Ascending aorta (tissue), 2 donors: ENCODE data around the gene MACF1. TPM values are rescaled to one million over a fixed set of nuclear protein-coding genes. Genes with fewer than 3 reads are reported as not detected.
"Not testable (repeated sequence)": the region's sequence is repeated elsewhere in the genome, so short reads cannot be mapped to it uniquely, and the experiment has no call there.

ENCODE experiments used
- DNase-seq, 2 donors: peaks; one replicate each; pipeline ENCODE4 v3.0.0-alpha.2; 2019; ENCODE audit warnings: low spot score in 2 of 2
- H3K27ac ChIP-seq, 2 donors: fragments of 200-600 bp; sonication (generic); one replicate each; pipeline ENCODE4 v1.5.1; 2016 to 2017; ENCODE audit warnings: mild to moderate bottlenecking in 1 of 2
- H3K27me3 ChIP-seq: fragments of 200-600 bp; sonication (generic); one replicate; pipeline ENCODE4 v1.5.1; 2017
- H3K36me3 ChIP-seq, 2 donors: fragments of 200-600 bp; sonication (generic); one replicate each; pipeline ENCODE4 v1.5.1; 2016
- H3K4me1 ChIP-seq, 2 donors: fragments of 200-600 bp; sonication (generic); one replicate each; pipeline ENCODE4 v1.5.1; 2016 to 2017; ENCODE audit warnings: mild to moderate bottlenecking in 1 of 2
- H3K4me3 ChIP-seq, 2 donors: fragments of 200-600 bp; sonication (generic); one replicate each; pipeline ENCODE4 v1.5.1; 2016 to 2017; ENCODE audit warnings: mild to moderate bottlenecking in 1 of 2
- H3K9me3 ChIP-seq, 2 donors: fragments of 200-600 bp; sonication (generic); one replicate each; pipeline ENCODE4 v1.5.1; 2016
- CTCF ChIP-seq, 3 experiments: fragments of 200-600 bp in 2 of 3; fragments of 450-650 bp in 1 of 3; sonication (generic) in 2 of 3; IDR thresholded peaks; one replicate each; pipeline ENCODE4 v1.5.1; 2016 to 2019; ENCODE audit warnings: antibody characterized with exemption in 3 of 3, mild to moderate bottlenecking in 1 of 3, moderate library complexity in 1 of 3
- intact Hi-C: fragments of 100-400 bp; cut with DNase I; formaldehyde crosslinking; loops from one replicate; pipeline ENCODE4 v1.15.1; 2023
- total RNA-seq: library from RNA; depleted of rRNA; stranded (reverse); fragments of >200 nt; gene quantifications from one replicate; pipeline ENCODE4 v1.1.0, GENCODE V29; 2016

The MACF1 gene
- total RNA-seq, 1 donor from 2014 or later, result 279 TPM

DNA sequence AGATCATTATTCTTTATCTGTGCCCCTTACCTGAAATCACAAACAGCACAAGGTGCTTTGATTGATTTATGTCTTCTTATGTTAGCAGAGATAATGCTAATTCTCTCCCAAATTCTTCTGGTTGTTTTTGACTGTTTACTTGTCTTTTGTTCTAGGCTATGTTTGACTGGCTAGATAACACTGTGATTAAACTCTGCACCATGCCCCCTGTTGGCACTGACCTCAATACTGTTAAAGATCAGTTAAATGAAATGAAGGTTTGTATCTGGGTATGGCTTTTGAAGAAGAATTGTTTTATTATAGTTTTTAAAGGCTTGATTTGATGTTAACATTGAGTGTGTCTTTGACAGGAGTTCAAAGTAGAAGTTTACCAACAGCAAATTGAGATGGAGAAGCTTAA, 237.3 kb downstream of the MACF1 start:
- H3K36me3 ChIP-seq, result peaks cover 86 to 99% of the 10 kb centered on the region in 2 donors
- no peak for DNase-seq
- no peaks in the 10 kb centered on the region for H3K27me3 ChIP-seq
- H3K27ac ChIP-seq, result no peak overlapping the region
- intact Hi-C loops, result no loop called here
- no peak for TF ChIP-seq CTCF (IDR thresholded peaks at IDR 0.05)
- H3K4me3 ChIP-seq, result no peak overlapping the region
- no peaks in the 10 kb centered on the region for H3K4me1 ChIP-seq
- no peaks in the 10 kb centered on the region for H3K9me3 ChIP-seq

DNA sequence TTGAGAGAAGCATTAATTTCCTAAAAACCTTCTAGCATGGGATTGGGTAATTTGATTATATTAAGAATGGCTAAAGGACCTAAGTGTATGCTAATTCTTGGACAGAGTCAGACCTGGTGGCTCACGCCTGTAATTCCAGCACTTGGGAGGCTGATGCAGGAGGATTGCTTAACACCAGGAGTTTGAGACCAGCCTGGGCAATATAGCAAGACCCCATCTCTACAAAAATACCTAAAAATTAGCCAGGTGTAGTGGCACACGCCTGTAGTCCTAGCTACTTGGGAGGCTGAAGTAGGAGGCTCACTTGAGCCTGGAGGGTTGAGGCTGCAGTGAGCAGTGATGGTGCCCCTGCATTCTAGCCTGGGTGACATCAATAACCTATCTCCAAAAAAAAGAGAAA, 241.1 kb downstream of the MACF1 start:
- DNase-seq, result no peak
- Histone ChIP-seq H3K4me1 (no peaks in the 10 kb centered on the region), H3K27me3 (no peaks in the 10 kb centered on the region), H3K27ac (no peak overlapping the region), H3K4me3 (no peak overlapping the region), H3K36me3 (peaks cover 86 to 99% of the 10 kb centered on the region in 2 donors), H3K9me3 (no peaks in the 10 kb centered on the region)
- no peak for TF ChIP-seq CTCF (IDR thresholded peaks at IDR 0.05)
- intact Hi-C loops, result no loop called here

DNA sequence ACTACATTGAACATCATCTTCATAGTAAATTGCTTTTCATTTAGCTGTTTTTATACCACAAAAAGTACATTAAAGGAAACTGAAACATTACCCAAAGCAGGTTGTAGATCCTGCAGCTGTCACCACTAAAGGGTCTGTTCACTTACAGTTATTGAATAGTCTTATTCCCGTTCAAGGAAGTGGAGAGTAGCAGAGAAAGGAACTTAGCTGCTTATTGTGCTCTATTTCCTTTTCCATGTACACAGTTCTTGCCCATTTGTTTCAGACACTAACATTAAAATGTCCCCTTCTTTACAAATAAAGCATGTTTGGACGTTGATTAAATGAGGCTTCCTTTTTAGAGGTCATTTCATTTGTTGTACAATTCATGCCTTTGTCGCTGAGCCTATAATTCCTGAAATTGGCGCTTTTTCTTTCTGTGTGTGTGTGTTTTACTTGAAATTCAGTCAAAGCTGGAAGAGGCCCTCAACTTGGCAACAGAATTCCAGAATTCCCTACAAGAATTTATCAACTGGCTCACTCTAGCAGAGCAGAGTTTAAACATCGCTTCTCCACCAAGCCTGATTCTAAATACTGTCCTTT, 242.6 kb downstream of the MACF1 start:
- Histone ChIP-seq H3K27me3 (no peaks in the 10 kb centered on the region), H3K27ac (peak overlapping the region in 1 of 2 donors; percentile 6), H3K4me1 (no peaks in the 10 kb centered on the region), H3K9me3 (no peaks in the 10 kb centered on the region), H3K36me3 (peaks cover 88 to 99% of the 10 kb centered on the region in 2 donors), H3K4me3 (no peak overlapping the region)
- DNase-seq, result no peak
- no peak for TF ChIP-seq CTCF (IDR thresholded peaks at IDR 0.05)
- intact Hi-C loops, result no loop called here

DNA sequence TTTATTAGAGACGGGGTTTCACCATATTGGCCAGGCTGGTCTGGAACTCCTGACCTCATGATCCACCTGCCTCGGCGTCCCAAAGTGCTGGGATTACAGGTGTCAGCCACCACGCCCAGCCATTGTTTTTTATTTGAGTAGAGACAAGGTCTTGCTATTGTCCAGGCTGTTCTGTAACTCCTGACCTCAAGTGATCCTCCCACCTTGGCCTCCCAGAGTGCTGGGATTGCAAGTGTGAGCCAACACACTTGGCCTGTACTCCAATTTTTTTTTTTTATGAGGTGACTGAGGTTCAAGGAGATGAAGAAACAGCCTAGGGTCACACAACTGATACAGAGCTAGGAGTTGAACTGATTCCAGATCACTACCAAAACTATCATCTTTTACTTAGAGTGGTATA, 245.5 kb downstream of the MACF1 start:
- peaks cover 90 to 100% of the 10 kb centered on the region in 2 donors for H3K36me3 ChIP-seq
- H3K4me1 ChIP-seq, intact Hi-C loops, H3K9me3 ChIP-seq, H3K27ac ChIP-seq, H3K27me3 ChIP-seq, H3K4me3 ChIP-seq, DNase-seq: not testable (repeated sequence)

DNA sequence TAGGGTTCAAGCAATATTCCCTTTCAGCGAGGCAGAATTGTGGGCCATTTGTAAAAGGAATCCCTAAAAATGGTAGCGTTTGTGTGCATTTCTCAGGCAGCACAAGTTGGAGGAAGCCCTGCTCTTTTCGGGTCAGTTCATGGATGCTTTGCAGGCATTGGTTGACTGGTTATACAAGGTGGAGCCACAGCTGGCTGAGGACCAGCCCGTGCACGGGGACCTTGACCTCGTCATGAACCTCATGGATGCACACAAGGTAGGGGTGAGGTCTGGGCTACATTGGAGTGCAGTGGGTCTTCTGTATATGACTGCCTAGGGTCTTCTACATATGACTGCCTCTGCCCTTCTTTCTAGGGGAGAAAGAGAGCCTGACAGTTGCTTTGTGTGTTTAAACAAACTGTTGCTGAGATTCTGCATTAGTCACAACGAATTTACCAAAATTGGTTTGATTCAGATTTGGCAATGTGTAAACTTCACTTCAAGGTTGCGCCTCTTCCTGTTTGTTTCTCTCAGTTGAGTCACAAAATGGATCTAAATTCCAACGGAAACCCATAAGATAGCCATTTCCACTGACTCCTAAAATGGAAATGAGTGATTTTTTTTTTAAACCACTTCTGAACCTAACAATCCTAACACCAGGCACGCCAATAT, 246.6 kb downstream of the MACF1 start:
- Histone ChIP-seq H3K27ac (peak overlapping the region in 1 of 2 donors; percentile 23), H3K4me1 (no peaks in the 10 kb centered on the region), H3K27me3 (no peaks in the 10 kb centered on the region), H3K36me3 (peaks cover 91 to 100% of the 10 kb centered on the region in 2 donors), H3K4me3 (no peak overlapping the region), H3K9me3 (no peaks in the 10 kb centered on the region)
- TF ChIP-seq CTCF (IDR thresholded peaks at IDR 0.05), result no peak
- DNase-seq, result no peak
- intact Hi-C loops, result no loop called here

DNA sequence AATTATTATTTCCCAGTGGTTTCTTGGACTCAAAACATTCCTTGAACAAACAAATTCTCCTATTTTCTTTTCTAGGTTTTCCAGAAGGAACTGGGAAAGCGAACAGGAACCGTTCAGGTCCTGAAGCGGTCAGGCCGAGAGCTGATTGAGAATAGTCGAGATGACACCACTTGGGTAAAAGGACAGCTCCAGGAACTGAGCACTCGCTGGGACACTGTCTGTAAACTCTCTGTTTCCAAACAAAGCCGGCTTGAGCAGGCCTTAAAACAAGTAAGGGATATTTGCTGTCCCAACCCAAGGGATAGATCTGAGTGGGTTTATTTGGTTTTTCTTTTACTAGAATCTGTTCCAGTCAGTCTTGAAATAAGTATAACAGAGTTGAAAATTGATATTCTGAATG, 247.6 kb downstream of the MACF1 start:
- no peaks in the 10 kb centered on the region for H3K27me3 ChIP-seq
- H3K4me3 ChIP-seq, result no peak overlapping the region
- no peaks in the 10 kb centered on the region for H3K4me1 ChIP-seq
- no peak for DNase-seq
- intact Hi-C loops, result no loop called here
- H3K27ac ChIP-seq, result no peak overlapping the region
- H3K36me3 ChIP-seq, result peaks cover 97 to 100% of the 10 kb centered on the region in 2 donors
- no peak for TF ChIP-seq CTCF (IDR thresholded peaks at IDR 0.05)
- no peaks in the 10 kb centered on the region for H3K9me3 ChIP-seq
